PC-3 (cell line): ENCODE measurements around the gene ASPHD2.

Experiments used
- CTCF ChIP-seq: fragments of 300-600 bp; sonication (generic); conservative IDR thresholded peaks from 2 replicates; pipeline ENCODE4 v1.5.1; 2017; ENCODE audit warnings: antibody characterized with exemption, low read depth, mild to moderate bottlenecking, low read length
- EZH2 ChIP-seq: fragments of 300-600 bp; sonication (generic); IDR thresholded peaks from one replicate; pipeline ENCODE4 v1.6.1; 2017; ENCODE audit warnings: antibody characterized with exemption, mild to moderate bottlenecking, low read length; ENCODE audit not compliant: unreplicated experiment

GRCh38 chr22:26481112-26481693 is 52.1 kb downstream of the ASPHD2 start:
- TF ChIP-seq CTCF (no peak), EZH2 (no peak)
